H9 (cell line): ENCODE data around the gene CD59. TPM values are rescaled to one million over a fixed set of nuclear protein-coding genes. Genes with fewer than 3 reads are reported as not detected.

Experiments used
- DNase-seq: peaks from one replicate; pipeline ENCODE4 v3.0.0-alpha.2; 2017
- H2AFZ ChIP-seq: one replicate; pipeline ENCODE4 v1.6.1; 2013; ENCODE audit warnings: mild to moderate bottlenecking, low read length, control low read depth, moderate library complexity
- H2AK5ac ChIP-seq: 2 replicates; pipeline ENCODE4 v1.6.1; 2013; ENCODE audit warnings: low read length, control low read depth, mixed read lengths; ENCODE audit not compliant: insufficient read length
- H2BK120ac ChIP-seq: one replicate; pipeline ENCODE4 v1.6.1; 2013; ENCODE audit warnings: low read depth, mild to moderate bottlenecking, low read length, control low read depth, inconsistent platforms; ENCODE audit not compliant: poor library complexity, severe bottlenecking
- H2BK12ac ChIP-seq: 2 replicates; pipeline ENCODE4 v1.6.1; 2013; ENCODE audit warnings: low read length, control low read depth, mixed read lengths, low read depth; ENCODE audit not compliant: insufficient read length
- H2BK15ac ChIP-seq: 2 replicates; pipeline ENCODE4 v1.6.1; 2013; ENCODE audit warnings: low read depth, low read length, control low read depth
- H2BK20ac ChIP-seq: one replicate; pipeline ENCODE4 v1.6.1; 2013; ENCODE audit warnings: low read depth, mild to moderate bottlenecking, low read length, control low read depth, inconsistent platforms; ENCODE audit not compliant: poor library complexity, severe bottlenecking
- H2BK5ac ChIP-seq: 2 replicates; pipeline ENCODE4 v1.6.1; 2013; ENCODE audit warnings: low read length, control low read depth, mixed read lengths; ENCODE audit not compliant: insufficient read length
- H3K14ac ChIP-seq: 2 replicates; pipeline ENCODE4 v1.6.1; 2013; ENCODE audit warnings: low read length, control low read depth; ENCODE audit not compliant: insufficient read depth
- H3K18ac ChIP-seq: 2 replicates; pipeline ENCODE4 v1.6.1; 2013; ENCODE audit warnings: low read depth, mild to moderate bottlenecking, mixed read lengths, low read length, control low read depth; ENCODE audit not compliant: insufficient read length
- H3K23ac ChIP-seq: 2 replicates; pipeline ENCODE4 v1.6.1; 2013; ENCODE audit warnings: low read length, control low read depth, mixed read lengths, low read depth; ENCODE audit not compliant: insufficient read length
- H3K23me2 ChIP-seq: 2 replicates; pipeline ENCODE4 v1.6.1; 2013; ENCODE audit warnings: low read depth, mild to moderate bottlenecking, mixed read lengths, low read length, control low read depth; ENCODE audit not compliant: insufficient read length, poor library complexity, severe bottlenecking
- H3K27ac ChIP-seq: 2 replicates; pipeline ENCODE4 v1.5.1; 2013; ENCODE audit warnings: low read length, control low read depth, mixed read lengths, low read depth; ENCODE audit not compliant: insufficient read length
- H3K27me3 ChIP-seq: 2 replicates; pipeline ENCODE4 v1.6.1; 2013; ENCODE audit warnings: low read length, control low read depth, inconsistent platforms; ENCODE audit not compliant: insufficient read depth
- H3K4ac ChIP-seq: 2 replicates; pipeline ENCODE4 v1.6.1; 2013; ENCODE audit warnings: low read depth, mild to moderate bottlenecking, control low read depth, inconsistent platforms, low read length, moderate library complexity
- H3K4me1 ChIP-seq: 2 replicates; pipeline ENCODE4 v1.6.1; 2013; ENCODE audit warnings: low read length, control low read depth, inconsistent platforms; ENCODE audit not compliant: insufficient read depth
- H3K4me2 ChIP-seq: 2 replicates; pipeline ENCODE4 v1.6.1; 2013; ENCODE audit warnings: low read length, control low read depth, mixed read lengths; ENCODE audit not compliant: insufficient read length, insufficient read depth
- H3K56ac ChIP-seq: 2 replicates; pipeline ENCODE4 v1.6.1; 2013; ENCODE audit warnings: low read depth, mild to moderate bottlenecking, mixed read lengths, low read length, control low read depth; ENCODE audit not compliant: insufficient read length
- H3K79me1 ChIP-seq: 2 replicates; pipeline ENCODE4 v1.6.1; 2013; ENCODE audit warnings: low read depth, mild to moderate bottlenecking, moderate library complexity, low read length, control low read depth, inconsistent platforms; ENCODE audit not compliant: insufficient read depth, poor library complexity, severe bottlenecking
- H3K79me2 ChIP-seq: 2 replicates; pipeline ENCODE4 v1.6.1; 2013; ENCODE audit warnings: low read length, control low read depth, inconsistent platforms; ENCODE audit not compliant: insufficient read depth
- H3K9ac ChIP-seq: 2 replicates; pipeline ENCODE4 v1.6.1; 2013; ENCODE audit warnings: low read length, control low read depth, mixed read lengths; ENCODE audit not compliant: insufficient read length; ENCODE audit errors: extremely low read depth
- H3K9me3 ChIP-seq: one replicate; pipeline ENCODE4 v1.6.1; 2013; ENCODE audit warnings: low read depth, low read length, inconsistent platforms; ENCODE audit not compliant: control insufficient read depth
- H3T11ph ChIP-seq: one replicate; pipeline ENCODE4 v1.6.1; 2013; ENCODE audit warnings: mild to moderate bottlenecking, low read length, control low read depth, inconsistent platforms
- H4K20me1 ChIP-seq: one replicate; pipeline ENCODE4 v1.6.1; 2013; ENCODE audit not compliant: control insufficient read depth, insufficient read length, insufficient read depth
- H4K5ac ChIP-seq: 2 replicates; pipeline ENCODE4 v1.6.1; 2013; ENCODE audit warnings: low read depth, mild to moderate bottlenecking, mixed read lengths, low read length, control low read depth; ENCODE audit not compliant: insufficient read length
- H4K8ac ChIP-seq: replicated peaks from 2 replicates; pipeline ENCODE4 v1.6.1; 2013; ENCODE audit warnings: low read length, control low read depth, mixed read lengths, low read depth; ENCODE audit not compliant: insufficient read length
- H4K91ac ChIP-seq: 2 replicates; pipeline ENCODE4 v1.6.1; 2013; ENCODE audit warnings: low read depth, mild to moderate bottlenecking, moderate library complexity, mixed read lengths, low read length, control low read depth; ENCODE audit not compliant: insufficient read length
- H3K27ac Mint-ChIP-seq, 3 experiments: 2 replicates in 2 of 3; 3 replicates in 1 of 3; pipeline ENCODE4 v1.8.0; 2020 to 2021; ENCODE audit warnings: mixed read lengths in 3 of 3, mild to moderate bottlenecking in 1 of 3, moderate library complexity in 1 of 3
- H3K27me3 Mint-ChIP-seq: 2 replicates; pipeline ENCODE4 v1.8.0; 2021; ENCODE audit warnings: low read depth, mild to moderate bottlenecking, moderate library complexity, mixed read lengths
- H3K36me3 Mint-ChIP-seq, 3 experiments: 2 replicates in 2 of 3; 3 replicates in 1 of 3; pipeline ENCODE4 v1.8.0; 2020 to 2021; ENCODE audit warnings: low read depth in 3 of 3, mixed read lengths in 3 of 3; ENCODE audit not compliant: insufficient read depth in 1 of 3
- H3K4me1 Mint-ChIP-seq, 2 experiments: 2 replicates each; pipeline ENCODE4 v1.8.0; 2020; ENCODE audit warnings: mixed read lengths in 2 of 2
- H3K4me3 Mint-ChIP-seq, 2 experiments: 2 replicates in 1 of 2; 3 replicates in 1 of 2; pipeline ENCODE4 v1.8.0; 2020 to 2021; ENCODE audit warnings: mild to moderate bottlenecking in 2 of 2, mixed read lengths in 2 of 2, moderate library complexity in 1 of 2
- H3K9me3 Mint-ChIP-seq, 2 experiments: 2 replicates in 1 of 2; 3 replicates in 1 of 2; pipeline ENCODE4 v1.8.0; 2020; ENCODE audit warnings: mild to moderate bottlenecking in 2 of 2, mixed read lengths in 2 of 2, moderate library complexity in 1 of 2
- WGBS: extraction: QIAGEN DNeasy Blood & Tissue Kit; methylation state at CpG from one replicate; pipeline ENCODE4 v1.1.7; 2013; ENCODE audit warnings: missing lambda C conversion rate, low lambda C conversion rate, mixed read lengths; ENCODE audit not compliant: insufficient read length; ENCODE audit errors: extremely low coverage; 5-methylcytosine and 5-hydroxymethylcytosine counted together
- total RNA-seq: library from RNA; stranded (reverse); gene quantifications from 2 replicates; pipeline ENCODE4 v1.2.1, GENCODE V29; 2021
- TF ChIP-seq, protein P1 (sequence below): fragments of 200-600 bp; sonication (generic); conservative IDR thresholded peaks from 3 replicates; pipeline ENCODE4 v1.8.0; 2021; ENCODE audit warnings: antibody characterized with exemption, mild to moderate bottlenecking

The CD59 gene
- total RNA-seq, 1 experiment from 2014 or later = 91.5 TPM

DNA sequence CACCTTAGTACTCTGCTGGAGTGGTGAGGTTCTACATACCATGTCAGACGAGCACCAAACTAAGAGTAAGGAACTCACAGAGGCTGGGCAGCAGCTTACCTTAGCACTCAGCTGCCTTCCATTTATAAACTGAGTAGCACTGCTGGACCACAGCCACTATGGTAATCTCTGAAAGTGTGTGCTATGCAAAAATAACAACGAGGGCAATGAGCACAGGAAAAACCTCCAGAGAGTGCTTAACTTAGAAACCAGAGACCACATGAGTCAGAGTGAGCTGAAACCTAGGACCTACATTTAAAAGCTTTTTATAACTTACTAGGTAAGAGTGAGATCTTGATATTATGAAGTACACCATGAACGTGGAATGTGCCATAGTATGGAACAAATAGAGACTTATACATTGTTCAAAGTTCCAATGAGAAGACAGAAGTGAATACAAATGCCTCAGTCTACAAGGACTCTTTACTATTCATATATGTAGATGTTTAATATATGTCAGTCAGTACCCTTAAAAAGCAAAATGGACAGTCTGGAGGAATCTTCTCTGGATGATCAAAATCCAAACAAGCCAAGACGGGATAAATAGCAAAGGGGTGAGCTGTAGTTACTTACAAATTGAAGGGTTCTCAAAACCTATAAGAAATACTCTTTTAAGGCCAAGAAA, 17.2 kb upstream of the CD59 start:
- H3K9me3 Mint-ChIP-seq = no peaks in the 10 kb centered on the region
- Histone ChIP-seq H3K9ac (no peak overlapping the region), H3K4me1 (no peaks in the 10 kb centered on the region), H2BK15ac (no peak overlapping the region), H3K4ac (no peak overlapping the region), H3K56ac (no peak overlapping the region), H3K18ac (no peak overlapping the region), H3K27me3 (no peaks in the 10 kb centered on the region), H2AK5ac (no peak overlapping the region), H2BK5ac (no peak overlapping the region), H3T11ph (no peak overlapping the region), H3K23me2 (no peaks in the 10 kb centered on the region), H2AFZ (no peak overlapping the region), H2BK12ac (no peak overlapping the region), H4K20me1 (no peaks in the 10 kb centered on the region), H4K8ac (no peak overlapping the region), H4K5ac (no peak overlapping the region), H2BK20ac (no peak overlapping the region), H3K79me2 (no peaks in the 10 kb centered on the region), H3K27ac (no peak overlapping the region), H4K91ac (no peak overlapping the region), H3K23ac (no peak overlapping the region), H3K4me2 (no peak overlapping the region), H3K79me1 (no peaks in the 10 kb centered on the region), H3K14ac (no peak overlapping the region), H2BK120ac (no peak overlapping the region), H3K9me3 (no peaks in the 10 kb centered on the region)
- H3K4me3 Mint-ChIP-seq = no peak overlapping the region
- no CpG with 5 or more reads among the region's 4 CpGs for WGBS
- H3K36me3 Mint-ChIP-seq = peaks cover 0 to 9% (median 4%) of the 10 kb centered on the region in 3 experiments; a peak in 2 of 7 replicates
- H3K27ac Mint-ChIP-seq = no peak overlapping the region
- no peak for DNase-seq
- no peaks in the 10 kb centered on the region for H3K27me3 Mint-ChIP-seq
- TF ChIP-seq, protein P1, sequence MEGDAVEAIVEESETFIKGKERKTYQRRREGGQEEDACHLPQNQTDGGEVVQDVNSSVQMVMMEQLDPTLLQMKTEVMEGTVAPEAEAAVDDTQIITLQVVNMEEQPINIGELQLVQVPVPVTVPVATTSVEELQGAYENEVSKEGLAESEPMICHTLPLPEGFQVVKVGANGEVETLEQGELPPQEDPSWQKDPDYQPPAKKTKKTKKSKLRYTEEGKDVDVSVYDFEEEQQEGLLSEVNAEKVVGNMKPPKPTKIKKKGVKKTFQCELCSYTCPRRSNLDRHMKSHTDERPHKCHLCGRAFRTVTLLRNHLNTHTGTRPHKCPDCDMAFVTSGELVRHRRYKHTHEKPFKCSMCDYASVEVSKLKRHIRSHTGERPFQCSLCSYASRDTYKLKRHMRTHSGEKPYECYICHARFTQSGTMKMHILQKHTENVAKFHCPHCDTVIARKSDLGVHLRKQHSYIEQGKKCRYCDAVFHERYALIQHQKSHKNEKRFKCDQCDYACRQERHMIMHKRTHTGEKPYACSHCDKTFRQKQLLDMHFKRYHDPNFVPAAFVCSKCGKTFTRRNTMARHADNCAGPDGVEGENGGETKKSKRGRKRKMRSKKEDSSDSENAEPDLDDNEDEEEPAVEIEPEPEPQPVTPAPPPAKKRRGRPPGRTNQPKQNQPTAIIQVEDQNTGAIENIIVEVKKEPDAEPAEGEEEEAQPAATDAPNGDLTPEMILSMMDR = no peak
- no peaks in the 10 kb centered on the region for H3K4me1 Mint-ChIP-seq
